Fibroblast of villous mesenchyme (primary cell): Measurements from ENCODE around the gene DVL2. TPM values are rescaled to one million over a fixed set of nuclear protein-coding genes. Genes with fewer than 3 reads are reported as not detected.
A peak's percentile ranks its signal among the peaks of the same experiment; 100 is the strongest.

ENCODE experiments used
- DNase-seq: peaks from one replicate; pipeline ENCODE4 v3.0.0-alpha.2; 2010; ENCODE audit warnings: low read depth
- H3K4me3 ChIP-seq: 2 replicates; pipeline ENCODE4 v1.5.1; 2011; ENCODE audit warnings: low read depth, mild to moderate bottlenecking, low read length
- CTCF ChIP-seq: IDR thresholded peaks from 2 replicates; pipeline ENCODE4 v1.5.1; 2012; ENCODE audit warnings: low read depth, mild to moderate bottlenecking, low read length; ENCODE audit not compliant: insufficient read depth
- total RNA-seq: library from RNA; depleted of rRNA; stranded (reverse); fragments of >200 nt; gene quantifications from 2 replicates; pipeline ENCODE4 v1.2.3, GENCODE V29; 2012

The DVL2 gene
- total RNA-seq, 1 donor: 105 TPM

- TF ChIP-seq CTCF: no peak
- peak overlapping the region; percentile 98 for H3K4me3 ChIP-seq
- DNase-seq: no peak
Measured at GRCh38 chr17:7241090-7241733, 6.9 kb upstream of the DVL2 start.

- H3K4me3 ChIP-seq: peak overlapping the region; percentile 39
- no peak for DNase-seq
- no peak for TF ChIP-seq CTCF
Measured at GRCh38 chr17:7240375-7240774, 6.1 kb upstream of the DVL2 start.

- TF ChIP-seq CTCF: peak; percentile 19
- DNase-seq: peak; percentile 100
- peak within 1 kb of the TSS; percentile 99 for H3K4me3 ChIP-seq
Measured at GRCh38 chr17:7239091-7240027, 5.0 kb upstream of the DVL2 start, which contains the start of gene PHF23. PHF23 (minus strand) TSS chr17:7239457; CDS start chr17:7239279, 178 bp downstream.

GRCh38 chr17:7238420-7239090 lies 4.2 kb upstream of the DVL2 start:
- TF ChIP-seq CTCF: no peak

GRCh38 chr17:7237761-7238419 lies 3.6 kb upstream of the DVL2 start:
- peak overlapping the region; percentile 99 for H3K4me3 ChIP-seq
- TF ChIP-seq CTCF: no peak
- DNase-seq: peak; percentile 67

More at GRCh38 chr17:7238420-7239090, 4.2 kb upstream of the DVL2 start:
- DNase-seq: no peak
- H3K4me3 ChIP-seq: peak overlapping the region; percentile 99

- no peak for DNase-seq
- peak overlapping the region; percentile 99 for H3K4me3 ChIP-seq
- TF ChIP-seq CTCF: no peak
Measured at GRCh38 chr17:7237266-7237760, 3.0 kb upstream of the DVL2 start.
